ENCODE data around the gene SIAE. TPM values are rescaled to one million over a fixed set of nuclear protein-coding genes. Genes with fewer than 3 reads are reported as not detected.

SIAE gene
- total and polyA plus RNA-seq, 2 experiments from 2014 or later = 24.0 to 35.5 TPM

DNA sequence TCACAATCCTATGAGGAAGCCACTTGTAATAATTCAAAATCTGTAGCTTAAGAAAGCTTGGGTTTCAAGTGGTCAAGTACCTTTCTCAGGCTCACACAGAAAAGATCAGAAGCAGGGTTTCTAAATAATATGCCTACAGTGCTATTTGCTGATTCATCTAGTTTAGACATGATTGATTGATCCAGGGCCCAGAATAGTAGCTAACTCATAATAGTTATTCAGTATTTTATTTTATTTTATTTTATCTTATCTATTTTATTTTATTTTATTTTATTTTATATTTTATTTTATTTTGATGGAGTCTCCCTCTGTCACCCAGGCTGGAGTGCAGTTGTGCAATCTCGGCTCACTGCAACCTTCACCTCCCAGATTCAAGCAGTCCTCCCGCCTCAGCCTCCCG lies 78.2 kb downstream of the SIAE start:
- H3K9me2 ChIP-seq (replicated peaks; ENCODE audit: insufficient read depth) = no peaks in the 10 kb centered on the region

DNA sequence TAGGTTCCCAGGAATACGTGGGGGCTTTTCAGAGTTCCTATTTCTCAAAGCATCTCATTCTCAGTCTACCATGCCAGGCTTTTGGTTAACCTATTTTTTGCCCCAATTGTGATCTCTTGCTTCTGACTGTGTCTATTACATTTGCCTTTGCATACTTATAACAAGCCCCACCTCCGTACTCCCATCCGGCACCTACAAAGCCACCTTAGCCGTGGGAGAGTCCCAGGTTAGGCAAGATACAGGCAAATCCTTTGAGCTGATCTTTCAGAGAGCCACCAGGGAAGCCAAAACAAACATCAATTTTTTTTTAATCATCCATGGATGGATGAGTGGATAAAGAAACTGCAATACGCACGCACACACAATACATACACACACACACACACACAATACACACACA lies 80.9 kb downstream of the SIAE start:
- no peaks in the 10 kb centered on the region for H3K4me1 ChIP-seq (ENCODE audit: insufficient read depth)
- no peaks in the 10 kb centered on the region for H4K20me1 ChIP-seq (ENCODE audit: insufficient read depth, poor library complexity, severe bottlenecking)
- H3K4me3 ChIP-seq = no peak overlapping the region
- 90% methylated on average over 6 of the region's 6 CpGs for WGBS (ENCODE audit: low lambda C conversion rate, missing lambda C conversion rate)
- no peaks in the 10 kb centered on the region for H3K9me2 ChIP-seq (replicated peaks; ENCODE audit: insufficient read depth)
- no peak overlapping the region for H3K4me2 ChIP-seq
- no peak for DNase-seq (ENCODE audit: low spot score)
- no peak overlapping the region for H3K27ac ChIP-seq
- no peak overlapping the region for H2AFZ ChIP-seq
- no peaks in the 10 kb centered on the region for H3K9me3 ChIP-seq (ENCODE audit: low read depth)
- no peaks in the 10 kb centered on the region for H3K36me3 ChIP-seq (replicated peaks; ENCODE audit: insufficient read depth, low read depth)
- H3K27me3 ChIP-seq = peaks cover 11% of the 10 kb centered on the region
- H3K79me2 ChIP-seq = no peaks in the 10 kb centered on the region
- no peak for TF ChIP-seq EZH2 (IDR thresholded peaks at IDR 0.05; ENCODE audit: borderline replicate concordance)
- TF ChIP-seq, protein P1, sequence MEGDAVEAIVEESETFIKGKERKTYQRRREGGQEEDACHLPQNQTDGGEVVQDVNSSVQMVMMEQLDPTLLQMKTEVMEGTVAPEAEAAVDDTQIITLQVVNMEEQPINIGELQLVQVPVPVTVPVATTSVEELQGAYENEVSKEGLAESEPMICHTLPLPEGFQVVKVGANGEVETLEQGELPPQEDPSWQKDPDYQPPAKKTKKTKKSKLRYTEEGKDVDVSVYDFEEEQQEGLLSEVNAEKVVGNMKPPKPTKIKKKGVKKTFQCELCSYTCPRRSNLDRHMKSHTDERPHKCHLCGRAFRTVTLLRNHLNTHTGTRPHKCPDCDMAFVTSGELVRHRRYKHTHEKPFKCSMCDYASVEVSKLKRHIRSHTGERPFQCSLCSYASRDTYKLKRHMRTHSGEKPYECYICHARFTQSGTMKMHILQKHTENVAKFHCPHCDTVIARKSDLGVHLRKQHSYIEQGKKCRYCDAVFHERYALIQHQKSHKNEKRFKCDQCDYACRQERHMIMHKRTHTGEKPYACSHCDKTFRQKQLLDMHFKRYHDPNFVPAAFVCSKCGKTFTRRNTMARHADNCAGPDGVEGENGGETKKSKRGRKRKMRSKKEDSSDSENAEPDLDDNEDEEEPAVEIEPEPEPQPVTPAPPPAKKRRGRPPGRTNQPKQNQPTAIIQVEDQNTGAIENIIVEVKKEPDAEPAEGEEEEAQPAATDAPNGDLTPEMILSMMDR (IDR thresholded peaks at IDR 0.05; ENCODE audit: poor library complexity) = no peak
- TF ChIP-seq EZH2phosphoT487 (IDR thresholded peaks at IDR 0.05; ENCODE audit: low read depth, severe bottlenecking, unreplicated experiment) = no peak

More for the DNA sequence above, 78.2 kb downstream of the SIAE start:
- Histone ChIP-seq H4K20me1 (ENCODE audit: insufficient read depth, poor library complexity, severe bottlenecking) (no peaks in the 10 kb centered on the region), H3K9me3 (ENCODE audit: low read depth) (no peaks in the 10 kb centered on the region), H3K4me1 (ENCODE audit: insufficient read depth) (no peaks in the 10 kb centered on the region), H3K4me2 (no peak overlapping the region), H3K27me3 (peaks cover 11% of the 10 kb centered on the region), H3K4me3 (no peak overlapping the region), H3K79me2 (no peaks in the 10 kb centered on the region), H2AFZ (no peak overlapping the region), H3K27ac (no peak overlapping the region), H3K36me3 (replicated peaks; ENCODE audit: insufficient read depth, low read depth) (no peaks in the 10 kb centered on the region)
- TF ChIP-seq EZH2phosphoT487 (IDR thresholded peaks at IDR 0.05; ENCODE audit: low read depth, severe bottlenecking, unreplicated experiment) = no peak
- TF ChIP-seq EZH2 (IDR thresholded peaks at IDR 0.05; ENCODE audit: borderline replicate concordance) = no peak
- TF ChIP-seq, protein P1 (IDR thresholded peaks at IDR 0.05; ENCODE audit: poor library complexity) = no peak
- WGBS (ENCODE audit: low lambda C conversion rate, missing lambda C conversion rate) = 89% methylated on average over 3 of the region's 3 CpGs
- DNase-seq (ENCODE audit: low spot score) = no peak

DNA sequence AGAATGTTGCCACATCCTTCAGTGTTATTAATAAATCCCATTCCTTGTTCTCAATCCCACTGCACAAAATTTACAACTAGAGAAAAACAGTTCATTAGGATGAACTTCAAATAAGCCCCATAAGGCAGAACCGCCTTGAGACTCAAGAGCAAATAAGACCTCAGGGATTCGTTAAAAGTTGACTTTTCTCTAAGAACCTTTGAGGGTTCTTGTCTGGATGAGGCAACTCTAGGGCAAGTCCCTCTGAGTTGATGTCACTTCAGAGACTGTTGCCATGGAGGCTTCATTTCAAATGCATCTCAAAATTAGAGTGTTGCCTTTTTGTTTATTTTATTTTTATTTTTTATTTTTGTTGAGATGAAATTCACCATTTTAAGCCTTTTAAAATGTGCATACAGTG lies 82.1 kb downstream of the SIAE start:
- DNase-seq (ENCODE audit: low spot score) = no peak
- H3K27me3 ChIP-seq = peaks cover 4% of the 10 kb centered on the region

More for the DNA sequence above, 82.1 kb downstream of the SIAE start:
- H3K4me3 ChIP-seq = no peak overlapping the region
- H3K27ac ChIP-seq = no peak overlapping the region
- H3K79me2 ChIP-seq = no peaks in the 10 kb centered on the region
- H3K36me3 ChIP-seq (replicated peaks; ENCODE audit: insufficient read depth, low read depth) = no peaks in the 10 kb centered on the region
- no peaks in the 10 kb centered on the region for H4K20me1 ChIP-seq (ENCODE audit: insufficient read depth, poor library complexity, severe bottlenecking)
- no peak overlapping the region for H3K4me2 ChIP-seq
- H2AFZ ChIP-seq = no peak overlapping the region
- TF ChIP-seq EZH2 (IDR thresholded peaks at IDR 0.05; ENCODE audit: borderline replicate concordance) (no peak), EZH2phosphoT487 (IDR thresholded peaks at IDR 0.05; ENCODE audit: low read depth, severe bottlenecking, unreplicated experiment) (no peak)
- TF ChIP-seq, protein P1 (IDR thresholded peaks at IDR 0.05; ENCODE audit: poor library complexity) = no peak
- H3K4me1 ChIP-seq (ENCODE audit: insufficient read depth) = no peaks in the 10 kb centered on the region
- 76% methylated on average over 2 of the region's 2 CpGs for WGBS (ENCODE audit: low lambda C conversion rate, missing lambda C conversion rate)
- H3K9me3 ChIP-seq (ENCODE audit: low read depth) = no peaks in the 10 kb centered on the region
- no peaks in the 10 kb centered on the region for H3K9me2 ChIP-seq (replicated peaks; ENCODE audit: insufficient read depth)

Data from hepatocyte (in vitro differentiated cells).